ENCODE results near the gene MTARC1.

Gene MTARC1

DNA sequence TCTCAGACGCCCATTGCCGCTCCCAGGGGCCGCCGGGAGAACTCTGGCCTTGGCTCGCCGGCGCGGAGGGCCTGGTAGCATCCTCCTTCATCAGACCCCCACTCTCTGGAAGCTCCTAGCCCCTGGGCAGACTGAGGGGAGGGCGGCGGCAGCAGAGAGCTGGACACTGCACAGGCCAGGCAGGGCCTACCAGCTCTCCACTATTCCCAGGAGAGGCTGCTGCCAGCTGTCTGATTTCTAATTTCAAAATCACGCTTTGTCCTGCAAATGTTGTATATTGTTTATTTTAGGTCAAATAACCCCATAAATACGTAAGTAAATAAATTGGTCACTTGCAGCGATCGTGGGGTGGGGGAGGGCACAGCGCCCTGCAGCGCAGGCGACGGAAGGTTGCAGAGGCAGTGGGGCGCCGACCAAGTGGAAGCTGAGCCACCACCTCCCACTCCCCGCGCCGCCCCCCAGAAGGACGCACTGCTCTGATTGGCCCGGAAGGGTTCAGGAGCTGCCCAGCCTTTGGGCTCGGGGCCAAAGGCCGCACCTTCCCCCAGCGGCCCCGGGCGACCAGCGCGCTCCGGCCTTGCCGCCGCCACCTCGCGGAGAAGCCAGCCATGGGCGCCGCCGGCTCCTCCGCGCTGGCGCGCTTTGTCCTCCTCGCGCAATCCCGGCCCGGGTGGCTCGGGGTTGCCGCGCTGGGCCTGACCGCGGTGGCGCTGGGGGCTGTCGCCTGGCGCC is at the start of gene MTARC1:
Gene MTARC1, plus strand, starts transcription at position 577 of the 732 bp plus-strand sequence. Its CDS starts 32 bp downstream, at position 609.
- DNase-seq (ENCODE audit: low read depth) = peak; percentile 31

DNA sequence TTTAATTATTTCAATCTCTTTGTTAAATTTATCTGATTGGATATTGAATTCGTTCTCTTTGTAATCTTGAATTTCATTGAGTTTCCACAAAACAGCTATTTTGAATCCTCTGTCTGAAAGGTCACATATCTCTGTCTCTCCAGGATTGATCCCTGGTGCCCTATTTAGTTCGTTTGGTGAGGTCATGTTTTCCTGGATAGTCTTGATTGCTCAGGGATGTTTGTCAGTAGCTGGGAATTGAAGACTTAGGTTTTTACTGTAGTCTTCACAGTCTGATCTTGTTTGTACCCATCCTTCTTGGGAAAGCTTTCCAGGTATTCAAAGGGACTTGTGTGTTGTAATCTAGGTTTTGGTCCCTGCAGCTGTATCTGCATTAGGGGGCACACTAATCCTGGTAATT is 45.4 kb upstream of the MTARC1 start:
- DNase-seq (ENCODE audit: low read depth) = no peak

GRCh38 chr1:220741825-220742224 is 44.9 kb upstream of the MTARC1 start:
- DNase-seq (ENCODE audit: low read depth) = no peak

DNA sequence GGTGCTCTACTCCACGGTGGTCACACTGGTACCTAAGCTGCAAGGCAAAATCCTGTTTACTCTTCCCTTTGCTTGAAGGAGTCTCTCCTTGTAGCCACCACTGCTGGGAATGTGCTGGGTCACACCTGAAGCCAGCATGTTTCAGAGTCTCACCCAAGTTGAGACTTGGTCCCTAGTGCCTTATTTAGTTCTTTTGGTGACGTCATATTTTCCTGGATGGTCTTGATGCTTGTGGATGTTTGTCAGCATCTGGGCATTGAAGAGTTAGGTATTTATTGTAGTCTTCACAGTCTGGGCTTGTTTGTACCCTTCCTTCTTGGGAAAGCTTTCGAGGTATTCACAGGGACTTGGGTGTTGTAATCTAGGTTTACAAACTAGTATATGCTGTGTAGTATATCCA is 44.2 kb upstream of the MTARC1 start:
- no peak for DNase-seq (ENCODE audit: low read depth)

GRCh38 chr1:220746851-220747250 is 39.9 kb upstream of the MTARC1 start:
- DNase-seq (ENCODE audit: low read depth) = no peak

GRCh38 chr1:220747437-220748088 is 39.1 kb upstream of the MTARC1 start:
- no peak for DNase-seq (ENCODE audit: low read depth)

DNA sequence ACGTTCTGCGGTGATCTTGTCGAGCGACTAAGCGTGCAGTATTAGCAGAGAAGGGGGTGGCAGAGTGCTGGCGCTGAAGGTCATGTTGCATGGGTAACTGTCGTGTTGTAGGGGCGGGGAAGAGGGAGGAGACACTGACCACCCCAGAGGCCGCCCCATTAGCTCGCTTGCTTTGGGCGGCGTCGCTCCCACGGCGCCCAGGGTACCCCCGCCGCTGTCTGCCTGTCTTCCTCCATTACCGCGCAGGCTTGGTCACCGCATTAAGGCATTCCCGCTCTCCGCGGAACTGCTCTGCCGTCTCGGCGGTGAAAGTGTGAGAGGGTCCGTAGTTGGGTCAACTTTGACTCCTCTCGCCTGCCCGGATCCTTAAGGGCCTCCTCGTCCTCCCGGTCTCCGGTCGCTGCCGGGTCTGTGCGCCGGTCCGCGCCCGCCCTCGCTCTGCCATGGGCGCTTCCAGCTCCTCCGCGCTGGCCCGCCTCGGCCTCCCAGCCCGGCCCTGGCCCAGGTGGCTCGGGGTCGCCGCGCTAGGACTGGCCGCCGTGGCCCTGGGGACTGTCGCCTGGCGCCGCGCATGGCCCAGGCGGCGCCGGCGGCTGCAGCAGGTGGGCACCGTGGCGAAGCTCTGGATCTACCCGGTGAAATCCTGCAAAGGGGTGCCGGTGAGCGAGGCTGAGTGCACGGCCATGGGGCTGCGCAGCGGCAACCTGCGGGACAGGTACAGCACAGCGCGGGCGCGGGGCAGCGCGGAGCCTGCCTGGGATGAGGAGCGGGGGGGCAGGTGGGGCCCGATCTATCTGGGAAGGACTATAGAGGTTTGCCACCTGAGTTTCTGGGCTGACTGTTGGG is 38.4 kb upstream of the MTARC1 start, which contains the start of gene MTARC2:
Gene MTARC2, plus strand, starts transcription at position 234 of the 846 bp plus-strand sequence. Its CDS starts 210 bp downstream, at position 444.
- DNase-seq (ENCODE audit: low read depth) = peak; percentile 55

GRCh38 chr1:220748936-220749335 is 37.8 kb upstream of the MTARC1 start:
- no peak for DNase-seq (ENCODE audit: low read depth)

DNA sequence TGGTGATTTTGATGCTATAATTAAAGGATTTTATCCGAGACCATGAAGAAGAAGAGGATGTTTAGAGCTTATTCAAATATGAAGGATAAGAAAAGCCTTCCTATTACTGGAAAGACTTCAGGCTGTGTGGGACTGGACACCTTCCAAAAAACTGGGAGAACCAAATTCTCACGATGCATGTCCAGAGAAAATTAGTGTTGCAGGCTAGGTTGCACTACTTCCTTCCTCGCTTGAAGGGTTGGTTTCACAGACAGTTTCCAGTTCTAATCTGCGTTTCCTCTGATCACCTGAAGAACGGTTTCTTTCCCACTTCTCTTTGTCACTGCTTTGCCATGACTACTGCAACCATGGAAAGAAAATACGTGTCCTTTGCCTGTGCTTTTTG is 36.6 kb upstream of the MTARC1 start:
- no peak for DNase-seq (ENCODE audit: low read depth)

DNA sequence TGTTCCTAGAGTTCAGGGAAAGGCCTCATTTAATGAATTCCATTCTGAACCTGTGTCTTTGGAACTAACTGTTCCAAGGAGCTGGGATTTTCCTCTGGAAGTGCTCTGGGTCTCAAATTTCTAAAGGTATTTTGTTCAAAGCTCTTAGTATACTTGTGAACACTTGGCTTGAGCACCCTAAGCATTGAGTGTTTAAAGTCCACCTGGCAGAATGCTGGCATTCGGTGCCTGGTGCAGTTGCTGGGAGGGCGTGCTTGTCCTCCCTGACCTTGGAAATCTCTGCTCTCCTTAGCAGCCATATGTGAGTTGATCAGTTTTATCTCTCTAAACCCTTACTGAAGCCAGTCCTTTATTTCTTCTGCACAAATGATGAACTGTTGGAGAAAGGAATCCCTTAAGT is 35.6 kb upstream of the MTARC1 start:
- DNase-seq (ENCODE audit: low read depth) = no peak

- DNase-seq (ENCODE audit: low read depth) = no peak
Observed at GRCh38 chr1:220754212-220754917, 32.3 kb upstream of the MTARC1 start.

DNA sequence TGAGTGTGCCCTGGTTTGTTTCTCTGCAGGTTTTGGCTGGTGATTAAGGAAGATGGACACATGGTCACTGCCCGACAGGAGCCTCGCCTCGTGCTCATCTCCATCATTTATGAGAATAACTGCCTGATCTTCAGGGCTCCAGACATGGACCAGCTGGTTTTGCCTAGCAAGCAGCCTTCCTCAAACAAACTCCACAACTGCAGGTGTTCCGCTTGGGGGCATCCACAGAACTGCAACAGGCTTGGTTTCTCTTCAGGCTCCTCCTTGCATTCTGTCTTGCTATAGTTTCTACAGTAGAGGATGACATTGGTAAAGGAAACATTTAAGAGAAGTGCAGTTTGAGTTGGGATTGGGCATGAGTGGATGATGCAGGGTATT is 31.8 kb upstream of the MTARC1 start:
- DNase-seq (ENCODE audit: low read depth) = no peak

DNA sequence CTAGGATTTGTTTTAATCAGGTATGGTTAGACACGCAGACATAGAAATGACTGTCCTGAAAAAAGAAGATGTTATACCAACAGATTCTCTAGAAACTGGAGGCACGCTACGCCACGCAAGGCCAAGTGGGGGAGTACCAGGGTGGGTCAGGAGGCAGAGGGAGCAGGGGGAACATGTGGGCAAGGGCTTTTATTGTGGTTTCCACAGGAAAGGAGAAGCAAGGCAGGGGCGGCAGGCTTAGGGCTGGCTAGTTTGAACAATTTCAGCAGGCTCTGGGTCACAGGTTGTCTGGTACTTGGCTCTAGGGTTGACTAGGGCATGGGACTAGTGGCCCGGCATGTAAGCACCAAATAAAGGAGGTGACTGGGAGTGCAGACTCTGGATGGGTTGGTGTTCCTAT is 31.4 kb upstream of the MTARC1 start:
- no peak for DNase-seq (ENCODE audit: low read depth)

DNA sequence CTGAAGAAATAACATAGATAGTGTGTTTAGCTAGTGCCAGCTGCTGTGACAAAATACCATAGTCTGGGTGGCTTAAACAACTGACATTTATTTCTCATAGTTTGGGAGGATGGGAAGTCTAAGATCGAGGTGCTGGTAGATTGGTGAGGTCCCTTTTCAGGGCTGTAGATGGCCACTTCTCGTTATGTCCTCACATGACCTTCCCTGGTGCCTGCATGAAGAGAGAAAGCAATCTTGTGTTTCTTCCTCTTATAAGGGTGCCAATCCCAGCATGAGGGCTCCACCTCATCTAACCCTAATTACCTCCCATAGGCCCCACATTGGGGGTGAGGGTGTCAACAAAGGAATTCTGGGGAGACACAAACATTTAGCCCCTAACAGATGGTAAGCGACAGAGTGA is 29.3 kb upstream of the MTARC1 start:
- no peak for DNase-seq (ENCODE audit: low read depth)

- DNase-seq (ENCODE audit: low read depth) = no peak
Observed at GRCh38 chr1:220759147-220759546, 27.6 kb upstream of the MTARC1 start.

DNA sequence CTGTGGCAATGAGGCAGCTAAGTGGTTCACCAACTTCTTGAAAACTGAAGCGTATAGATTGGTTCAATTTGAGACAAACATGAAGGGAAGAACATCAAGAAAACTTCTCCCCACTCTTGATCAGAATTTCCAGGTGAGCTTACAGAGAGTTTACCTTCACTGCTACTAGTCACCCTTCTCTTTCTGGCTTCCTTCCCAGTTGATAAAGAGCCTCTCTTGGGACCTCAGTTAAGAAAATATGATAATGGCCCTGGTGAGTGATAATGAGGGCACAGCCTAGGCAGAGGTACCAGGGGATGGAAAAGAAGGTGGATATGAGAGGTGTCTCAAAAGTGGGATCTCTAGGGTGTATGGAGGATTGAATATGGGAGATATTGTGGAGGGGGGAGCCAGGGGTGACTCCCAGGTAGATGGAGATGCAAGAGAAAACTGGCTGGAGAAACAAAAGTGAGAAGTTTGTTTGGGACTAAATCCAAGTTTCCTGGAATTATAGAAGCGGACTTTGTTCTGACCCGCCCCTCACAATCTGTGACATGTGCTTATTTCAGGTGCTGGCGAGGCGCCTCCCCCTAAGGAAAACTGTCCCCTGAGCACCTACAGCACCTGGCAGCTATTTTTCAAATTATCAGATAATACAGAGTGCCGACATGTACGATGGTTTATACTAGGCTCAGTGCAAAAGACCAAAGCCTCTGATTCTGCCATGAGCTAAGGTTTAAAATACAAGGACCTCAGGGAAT is 24.9 kb upstream of the MTARC1 start:
- no peak for DNase-seq (ENCODE audit: low read depth)

- no peak for DNase-seq (ENCODE audit: low read depth)
Observed at GRCh38 chr1:220764757-220765156, 22.0 kb upstream of the MTARC1 start.

GRCh38 chr1:220767312-220768125 is 19.2 kb upstream of the MTARC1 start:
- peak; percentile 26 for DNase-seq (ENCODE audit: low read depth)

DNA sequence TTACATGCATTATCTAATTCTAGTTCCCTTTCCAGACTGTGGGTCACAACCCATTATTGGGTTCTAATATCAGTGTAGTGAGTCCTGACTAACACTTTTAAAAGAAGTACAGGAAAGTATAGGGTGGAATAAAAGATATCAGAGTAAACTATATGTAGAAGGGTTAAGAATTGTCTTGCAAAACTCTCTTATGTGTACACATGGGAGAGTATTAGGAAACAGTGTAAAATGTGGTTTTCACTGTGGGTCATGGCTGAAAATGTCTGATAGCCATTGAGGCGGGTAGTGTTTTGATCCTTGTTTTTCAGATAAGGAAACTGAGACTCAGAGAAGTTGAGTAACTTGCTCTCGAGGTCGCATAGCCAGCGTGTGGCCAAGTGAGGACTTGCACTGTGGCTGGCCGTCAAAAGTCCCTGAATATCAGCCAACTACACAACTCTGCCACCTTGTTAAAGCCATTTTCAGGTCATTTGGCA is 18.5 kb upstream of the MTARC1 start:
- DNase-seq (ENCODE audit: low read depth) = peak; percentile 30

GRCh38 chr1:220769205-220769604 is 17.5 kb upstream of the MTARC1 start:
- DNase-seq (ENCODE audit: low read depth) = no peak

All from iris pigment epithelial cell (primary cell).